CD8-positive, alpha-beta memory T cell (primary cell): ENCODE measurements around the gene FBRSL1. TPM values are rescaled to one million over a fixed set of nuclear protein-coding genes. Genes with fewer than 3 reads are reported as not detected.
A peak's percentile ranks its signal among the peaks of the same experiment; 100 is the strongest.

Experiments used
- CTCF ChIA-PET: fragments of 350-600 bp; sonication (Branson Sonifier 250); formaldehyde crosslinking; loops from one replicate; lab custom pipeline; 2021; ENCODE audit warnings: antibody characterized with exemption; lab: Charles Lee
- POLR2A ChIA-PET: fragments of 350-600 bp; sonication (Branson Sonifier 250); formaldehyde crosslinking; loops from one replicate; lab custom pipeline; 2021; ENCODE audit warnings: antibody characterized with exemption; lab: Charles Lee
- DNase-seq, 5 donors: peaks; one replicate each; pipeline versions ENCODE4 v3.0.0 to v3.0.0-alpha.2; 2020 to 2022; ENCODE audit warnings: mixed read lengths in 1 of 5
- H3K27ac ChIP-seq: one replicate; pipeline ENCODE4 v1.7.0; 2013; ENCODE audit warnings: low read depth, mild to moderate bottlenecking, low read length, moderate library complexity
- H3K27me3 ChIP-seq: 2 replicates; pipeline ENCODE4 v1.7.0; 2013; ENCODE audit warnings: low read length, mild to moderate bottlenecking; ENCODE audit not compliant: insufficient read depth, poor library complexity, severe bottlenecking
- H3K36me3 ChIP-seq: 2 replicates; pipeline ENCODE4 v1.7.0; 2013; ENCODE audit warnings: mild to moderate bottlenecking, low read length, moderate library complexity; ENCODE audit not compliant: insufficient read depth
- H3K4me1 ChIP-seq: 2 replicates; pipeline ENCODE4 v1.7.0; 2013; ENCODE audit warnings: mild to moderate bottlenecking, low read length, moderate library complexity; ENCODE audit not compliant: insufficient read depth
- H3K4me3 ChIP-seq: 2 replicates; pipeline ENCODE4 v1.7.0; 2013; ENCODE audit warnings: mild to moderate bottlenecking, low read length
- H3K9me3 ChIP-seq: 2 replicates; pipeline ENCODE4 v1.7.0; 2013; ENCODE audit warnings: mild to moderate bottlenecking, low read length
- H3K27ac Mint-ChIP-seq, 8 donors: one replicate each; pipeline ENCODE4 v1.8.0; 2020 to 2021; ENCODE audit warnings: mixed read lengths in 8 of 8, mild to moderate bottlenecking in 6 of 8, inconsistent platforms in 3 of 8, moderate library complexity in 3 of 8
- H3K27me3 Mint-ChIP-seq, 2 donors: one replicate each; pipeline ENCODE4 v1.8.0; 2020 to 2021; ENCODE audit warnings: mixed read lengths in 2 of 2, mild to moderate bottlenecking in 1 of 2, moderate library complexity in 1 of 2
- H3K36me3 Mint-ChIP-seq, 3 donors: one replicate each; pipeline ENCODE4 v1.8.0; 2020 to 2021; ENCODE audit warnings: mixed read lengths in 3 of 3, inconsistent platforms in 1 of 3, mild to moderate bottlenecking in 1 of 3
- H3K4me1 Mint-ChIP-seq, 3 donors: one replicate each; pipeline ENCODE4 v1.8.0; 2020 to 2021; ENCODE audit warnings: mixed read lengths in 3 of 3, inconsistent platforms in 1 of 3, mild to moderate bottlenecking in 1 of 3
- H3K4me3 Mint-ChIP-seq, 7 donors: one replicate each; pipeline ENCODE4 v1.8.0; 2020 to 2021; ENCODE audit warnings: mixed read lengths in 7 of 7, mild to moderate bottlenecking in 6 of 7, moderate library complexity in 4 of 7, inconsistent platforms in 2 of 7
- H3K9me3 Mint-ChIP-seq, 5 donors: one replicate each; pipeline ENCODE4 v1.8.0; 2020 to 2022; ENCODE audit warnings: mixed read lengths in 5 of 5, mild to moderate bottlenecking in 3 of 5, moderate library complexity in 2 of 5, inconsistent platforms in 1 of 5
- polyA plus RNA-seq: library from polyadenylated mRNA; unstranded; fragments of 300-500 nt; fragmentation: Illumina TruSeq; gene quantifications from one replicate; pipeline ENCODE4 v1.2.3, GENCODE V29; 2021
- total RNA-seq, 2 experiments: library from RNA; stranded (reverse); gene quantifications; one replicate each; pipeline ENCODE4 v1.2.3, GENCODE V29; 2021

Gene FBRSL1
- total and polyA plus RNA-seq, 3 experiments from 2014 or later: 1.4 to 62.1 (median 58.1) TPM

- peaks cover 20 to 41% (median 24%) of the 10 kb centered on the region in 3 donors for H3K4me1 Mint-ChIP-seq
- no peaks in the 10 kb centered on the region for H3K9me3 Mint-ChIP-seq
- peaks cover 0 to 1% of the 10 kb centered on the region in 2 donors for H3K27me3 Mint-ChIP-seq
- ChIA-PET CTCF (no interaction called here), POLR2A (interaction anchor here (0.6 kb wide), 1 partner anchor 310 kb away, joined by 3 read pairs; no protein-coding TSS in a partner anchor)
- H3K36me3 ChIP-seq: no peaks in the 10 kb centered on the region
- H3K27me3 ChIP-seq: no peaks in the 10 kb centered on the region
- no peak overlapping the region for H3K27ac ChIP-seq
- no peak overlapping the region for H3K4me3 ChIP-seq
- DNase-seq: no peak
- no peaks in the 10 kb centered on the region for H3K9me3 ChIP-seq
- no peak overlapping the region for H3K4me3 Mint-ChIP-seq
- H3K36me3 Mint-ChIP-seq: peaks cover 0 to 30% (median 0%) of the 10 kb centered on the region in 3 donors
- H3K4me1 ChIP-seq: peaks cover 23% of the 10 kb centered on the region
- H3K27ac Mint-ChIP-seq: no peak overlapping the region
Measured at GRCh38 chr12:132508860-132509732, 19.1 kb downstream of the FBRSL1 start.

GRCh38 chr12:132510111-132510724 lies 20.3 kb downstream of the FBRSL1 start:
- Histone ChIP-seq H3K4me1 (peaks cover 20% of the 10 kb centered on the region), H3K27me3 (no peaks in the 10 kb centered on the region), H3K4me3 (no peak overlapping the region), H3K27ac (no peak overlapping the region), H3K9me3 (no peaks in the 10 kb centered on the region), H3K36me3 (no peaks in the 10 kb centered on the region)
- ChIA-PET POLR2A (no interaction called here), CTCF (no interaction called here)
- H3K4me3 Mint-ChIP-seq: no peak overlapping the region
- peaks cover 2 to 35% (median 3%) of the 10 kb centered on the region in 3 donors for H3K36me3 Mint-ChIP-seq
- H3K9me3 Mint-ChIP-seq: no peaks in the 10 kb centered on the region
- peaks cover 17 to 32% (median 18%) of the 10 kb centered on the region in 3 donors for H3K4me1 Mint-ChIP-seq
- DNase-seq: no peak
- no peak overlapping the region for H3K27ac Mint-ChIP-seq
- peaks cover 0 to 1% of the 10 kb centered on the region in 2 donors for H3K27me3 Mint-ChIP-seq

GRCh38 chr12:132510746-132511477 lies 21.0 kb downstream of the FBRSL1 start:
- no peak for DNase-seq
- Mint-ChIP-seq H3K4me3 (peak overlapping the region in 1 of 7 donors; percentile 41), H3K27me3 (no peaks in the 10 kb centered on the region), H3K9me3 (no peaks in the 10 kb centered on the region), H3K36me3 (peaks cover 5 to 38% (median 6%) of the 10 kb centered on the region in 3 donors), H3K4me1 (peaks cover 12 to 27% (median 15%) of the 10 kb centered on the region in 3 donors), H3K27ac (peak overlapping the region in 1 of 8 donors; percentile 36)
- ChIA-PET POLR2A (no interaction called here), CTCF (no interaction called here)
- Histone ChIP-seq H3K9me3 (no peaks in the 10 kb centered on the region), H3K27ac (no peak overlapping the region), H3K4me3 (no peak overlapping the region), H3K27me3 (no peaks in the 10 kb centered on the region), H3K36me3 (no peaks in the 10 kb centered on the region), H3K4me1 (peaks cover 20% of the 10 kb centered on the region)

- Histone ChIP-seq H3K4me3 (no peak overlapping the region), H3K27ac (no peak overlapping the region), H3K27me3 (no peaks in the 10 kb centered on the region), H3K9me3 (no peaks in the 10 kb centered on the region), H3K4me1 (peaks cover 14% of the 10 kb centered on the region), H3K36me3 (no peaks in the 10 kb centered on the region)
- H3K27me3 Mint-ChIP-seq: no peaks in the 10 kb centered on the region
- no peak overlapping the region for H3K27ac Mint-ChIP-seq
- peaks cover 5 to 40% (median 7%) of the 10 kb centered on the region in 3 donors for H3K36me3 Mint-ChIP-seq
- peaks cover 4 to 21% (median 8%) of the 10 kb centered on the region in 3 donors for H3K4me1 Mint-ChIP-seq
- H3K9me3 Mint-ChIP-seq: no peaks in the 10 kb centered on the region
- POLR2A ChIA-PET: no interaction called here
- no peak overlapping the region for H3K4me3 Mint-ChIP-seq
- CTCF ChIA-PET: no interaction called here
- no peak for DNase-seq
Measured at GRCh38 chr12:132511516-132512196, 21.7 kb downstream of the FBRSL1 start.

GRCh38 chr12:132512197-132513069 lies 22.5 kb downstream of the FBRSL1 start:
- Mint-ChIP-seq H3K4me1 (peaks cover 0 to 16% (median 2%) of the 10 kb centered on the region in 3 donors), H3K27ac (no peak overlapping the region), H3K9me3 (peaks cover 0 to 2% (median 0%) of the 10 kb centered on the region in 5 donors), H3K4me3 (no peak overlapping the region), H3K36me3 (peaks cover 5 to 43% (median 9%) of the 10 kb centered on the region in 3 donors), H3K27me3 (peaks cover 0 to 1% of the 10 kb centered on the region in 2 donors)
- POLR2A ChIA-PET: no interaction called here
- Histone ChIP-seq H3K27me3 (no peaks in the 10 kb centered on the region), H3K9me3 (no peaks in the 10 kb centered on the region), H3K4me3 (no peak overlapping the region), H3K36me3 (no peaks in the 10 kb centered on the region), H3K27ac (no peak overlapping the region), H3K4me1 (peaks cover 6% of the 10 kb centered on the region)
- CTCF ChIA-PET: interaction anchor here (1.0 kb wide), 1 partner anchor 14 kb away, joined by 3 read pairs; no protein-coding TSS in a partner anchor
- DNase-seq: no peak

GRCh38 chr12:132513070-132513398 lies 23.1 kb downstream of the FBRSL1 start:
- H3K27ac Mint-ChIP-seq: peak overlapping the region in 2 of 8 donors; percentile 12 to 24
- peaks cover 6 to 46% (median 12%) of the 10 kb centered on the region in 3 donors for H3K36me3 Mint-ChIP-seq
- peaks cover 0 to 3% (median 0%) of the 10 kb centered on the region in 5 donors for H3K9me3 Mint-ChIP-seq
- ChIA-PET POLR2A (no interaction called here), CTCF (interaction anchor here (1.0 kb wide), 1 partner anchor 13 kb away, joined by 3 read pairs; no protein-coding TSS in a partner anchor)
- H3K4me1 Mint-ChIP-seq: peaks cover 2 to 17% (median 3%) of the 10 kb centered on the region in 3 donors
- H3K27me3 Mint-ChIP-seq: peaks cover 0 to 3% of the 10 kb centered on the region in 2 donors
- peak overlapping the region in 1 of 7 donors; percentile 79 for H3K4me3 Mint-ChIP-seq
- Histone ChIP-seq H3K27me3 (no peaks in the 10 kb centered on the region), H3K36me3 (peaks cover 1% of the 10 kb centered on the region), H3K4me3 (no peak overlapping the region), H3K9me3 (no peaks in the 10 kb centered on the region), H3K4me1 (peaks cover under 1% of the 10 kb centered on the region), H3K27ac (no peak overlapping the region)
- DNase-seq: no peak
